GM19035 (cell line): ENCODE measurements around the gene PHETA1.
"Not testable (repeated sequence)": the region's sequence is repeated elsewhere in the genome, so short reads cannot be mapped to it uniquely, and the experiment has no call there.

Source experiments
- ATAC-seq: cut with Tn5 transposase; IDR thresholded peaks from one replicate; pipeline ENCODE4 v1.9.1; 2021; ENCODE audit not compliant: unreplicated experiment

Gene PHETA1

DNA sequence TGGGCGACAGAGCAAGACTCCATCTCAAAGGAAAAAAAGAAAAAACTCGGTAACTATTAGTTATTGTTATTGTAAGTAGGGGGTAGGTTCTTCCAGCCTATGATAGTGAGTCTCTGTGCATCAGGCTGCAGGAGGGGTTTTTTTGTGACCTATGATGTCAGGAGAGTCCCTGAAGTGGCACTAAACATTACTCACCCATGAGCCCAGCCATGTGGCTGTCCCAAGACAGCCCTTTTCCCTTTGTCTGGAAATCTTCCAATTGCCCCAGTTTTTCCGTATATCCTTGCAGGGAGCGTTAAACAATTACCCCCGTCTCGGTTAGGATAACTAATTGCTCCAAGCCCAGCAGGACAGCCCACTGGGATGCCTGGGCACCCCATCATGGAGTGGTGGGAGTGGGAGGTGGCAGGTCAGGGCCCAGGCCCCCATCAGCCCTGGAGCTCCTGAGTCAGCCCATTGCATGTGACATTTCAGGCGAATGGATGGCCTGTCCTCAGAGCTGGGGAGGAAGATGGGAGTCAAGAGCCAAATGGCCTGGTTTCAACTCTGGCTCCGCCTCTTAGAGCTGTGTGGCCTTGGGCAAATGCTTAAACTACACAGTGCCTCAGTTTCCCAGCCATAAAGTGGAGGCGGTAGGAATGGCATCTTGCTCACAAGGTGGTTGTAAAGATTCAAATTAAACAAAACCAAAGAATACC lies 16.4 kb downstream of the PHETA1 start:
- ATAC-seq = no peak

DNA sequence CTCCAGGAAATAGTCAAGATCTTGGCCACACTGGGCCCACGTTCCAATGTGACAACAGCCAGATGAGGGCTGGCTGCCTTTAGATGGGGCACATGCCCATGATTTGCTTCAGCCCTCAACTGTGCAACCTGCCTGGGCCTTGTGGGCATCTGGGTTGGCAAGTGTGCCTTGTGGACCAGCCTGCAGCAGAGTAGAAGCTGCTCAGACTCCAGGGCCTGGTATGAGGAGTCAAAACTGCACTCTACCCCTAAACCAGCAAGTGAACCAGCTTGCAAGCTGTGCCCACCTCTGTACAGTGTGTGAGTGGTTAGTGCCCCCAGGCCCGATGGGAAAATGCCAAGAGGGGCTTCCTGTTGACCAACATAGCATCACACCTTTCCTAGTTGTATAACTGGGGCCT lies 17.9 kb downstream of the PHETA1 start:
- no peak for ATAC-seq

DNA sequence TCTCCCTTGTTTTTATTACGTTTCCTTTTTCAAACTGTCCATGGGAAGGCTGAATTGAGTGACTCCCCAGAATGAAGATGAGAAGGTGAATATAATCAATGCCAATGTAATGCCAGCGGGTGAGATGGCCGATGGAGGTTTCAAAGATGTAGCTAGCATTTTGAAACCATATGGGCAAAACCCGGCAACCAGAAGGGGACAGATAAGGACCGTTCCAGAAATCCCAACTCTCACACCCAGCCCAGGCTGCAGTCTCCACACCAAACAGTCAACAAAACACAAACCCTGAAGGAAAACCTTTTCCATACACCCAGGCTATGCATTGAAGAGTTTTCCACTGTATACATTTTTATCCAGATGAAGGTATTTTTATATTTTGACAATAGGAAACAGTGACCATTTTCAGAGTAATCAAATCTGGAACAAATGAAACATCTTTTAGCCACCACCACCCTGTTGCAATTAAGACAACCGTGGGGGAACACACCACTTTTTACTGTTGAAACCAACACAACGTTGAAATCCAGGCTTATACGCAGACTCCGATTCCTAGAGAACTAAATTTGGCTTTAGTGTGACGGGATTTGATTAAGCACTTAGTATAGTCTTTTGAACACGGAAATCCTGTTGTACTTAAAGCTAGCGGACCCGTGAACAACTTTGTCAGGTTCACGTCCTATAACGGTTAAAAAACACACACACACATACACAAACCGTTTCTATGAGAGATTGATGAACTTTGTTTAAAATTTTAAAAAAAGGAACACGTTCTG lies 19.0 kb downstream of the PHETA1 start:
- ATAC-seq = no peak

DNA sequence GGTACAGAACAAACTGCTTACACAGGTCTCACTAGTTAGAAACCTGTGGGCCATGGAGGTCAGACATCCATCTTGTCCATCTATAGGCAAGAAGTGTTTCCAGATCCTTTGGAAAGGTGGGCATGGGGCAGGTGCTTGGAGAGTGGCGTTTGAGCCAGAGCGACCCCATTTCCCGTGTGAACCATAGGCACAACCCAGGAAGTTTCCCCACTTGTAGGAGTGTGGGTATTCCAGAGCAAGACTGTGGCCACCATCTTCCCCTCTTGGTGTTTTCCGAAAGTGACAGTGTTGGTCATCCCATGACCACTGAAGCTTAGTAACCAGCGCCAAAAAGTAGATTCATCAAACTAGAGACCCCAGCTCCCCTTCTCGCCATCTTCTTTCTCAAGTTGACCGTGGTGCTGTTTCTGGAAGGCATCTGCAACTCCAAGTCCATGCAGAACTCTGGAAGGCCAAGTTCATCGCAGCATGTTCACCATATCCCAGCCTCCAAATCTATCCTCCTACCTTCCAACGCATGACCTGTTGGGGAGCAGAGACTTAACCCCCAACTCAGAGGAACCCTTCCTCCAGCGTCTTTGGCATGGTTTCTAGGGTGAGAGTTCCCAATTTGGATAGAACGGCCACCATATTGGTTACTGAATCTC lies 19.7 kb downstream of the PHETA1 start:
- ATAC-seq = no peak

DNA sequence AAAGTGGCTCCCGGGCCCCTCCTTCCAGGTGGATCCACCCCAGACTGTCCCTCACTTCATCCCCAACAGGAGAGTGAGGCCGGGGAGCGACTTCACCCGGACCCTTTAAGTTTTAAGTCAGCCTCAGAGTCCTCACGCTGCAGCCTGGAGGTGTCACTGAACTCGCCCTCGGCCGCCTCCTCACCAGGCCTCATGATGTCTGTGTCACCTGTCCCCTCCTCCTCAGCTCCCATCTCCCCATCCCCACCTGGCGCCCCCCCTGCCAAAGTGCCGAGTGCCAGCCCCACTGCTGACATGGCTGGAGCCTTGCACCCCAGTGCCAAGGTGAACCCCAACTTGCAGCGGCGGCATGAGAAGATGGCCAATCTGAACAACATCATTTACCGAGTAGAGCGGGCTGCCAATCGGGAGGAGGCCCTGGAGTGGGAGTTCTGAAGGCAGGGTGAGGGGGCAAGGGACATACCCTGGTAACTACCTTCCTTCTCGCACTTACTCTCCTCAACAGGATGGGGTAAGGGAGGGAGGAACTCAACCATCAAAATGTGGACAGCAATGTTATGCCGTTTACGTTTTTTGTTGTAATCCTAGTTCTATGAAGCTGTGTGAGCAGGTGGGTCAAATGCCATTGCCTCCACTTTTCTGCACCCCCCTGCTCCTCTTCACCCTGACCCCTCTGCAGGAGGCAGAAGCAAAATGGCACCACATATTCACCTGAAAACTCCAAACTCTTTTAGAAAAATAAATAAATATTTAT lies 20.8 kb downstream of the PHETA1 start:
- ATAC-seq = no peak

DNA sequence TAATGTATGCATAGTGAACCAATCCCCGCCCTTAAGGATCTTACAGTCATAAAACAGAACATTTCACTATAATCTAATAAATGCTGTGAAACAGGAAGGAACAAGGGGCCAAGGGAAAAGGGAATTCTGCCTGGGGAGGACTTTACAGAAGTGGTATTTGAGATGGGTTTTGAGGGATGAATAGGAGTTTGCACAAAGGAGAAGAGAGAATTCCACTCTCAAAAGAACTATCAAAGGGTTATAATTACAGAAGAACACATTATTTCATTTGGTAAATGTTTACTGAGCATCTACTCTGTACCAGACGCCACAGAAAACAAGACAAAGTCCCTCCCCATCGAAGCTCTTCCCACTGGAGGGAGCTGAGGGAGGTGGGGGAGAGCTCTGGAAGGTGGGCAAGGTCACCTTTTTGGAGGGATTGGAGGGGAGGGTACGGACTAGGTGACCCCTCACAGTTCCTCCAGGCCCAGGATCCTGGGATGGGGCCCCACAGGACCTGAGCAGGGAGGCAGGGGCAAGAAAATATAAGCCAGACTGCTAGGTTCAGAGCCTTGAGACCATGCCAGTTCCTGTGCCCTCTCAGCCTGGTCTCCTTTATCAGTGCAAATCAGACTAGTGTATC lies 24.5 kb downstream of the PHETA1 start:
- ATAC-seq = no peak

DNA sequence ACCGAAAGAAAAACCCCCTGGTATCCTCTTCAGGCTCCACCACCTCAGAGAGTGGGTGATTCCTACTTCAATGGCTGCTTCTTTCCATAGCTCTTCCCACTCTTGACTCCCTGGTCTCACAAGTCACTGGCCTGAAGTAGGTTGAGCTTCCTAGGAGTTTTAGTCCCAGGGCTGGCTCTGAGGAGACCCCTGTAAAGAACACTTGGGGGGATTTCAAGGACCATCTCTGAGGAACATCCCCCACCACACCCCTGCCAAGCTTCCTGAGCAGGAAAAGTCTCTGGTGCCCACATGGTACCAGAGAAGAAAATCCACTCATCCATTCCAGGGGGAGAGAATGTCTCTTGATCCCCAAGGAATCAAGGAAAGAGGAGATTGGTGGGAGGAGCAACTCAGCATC lies 25.7 kb downstream of the PHETA1 start:
- no peak for ATAC-seq

DNA sequence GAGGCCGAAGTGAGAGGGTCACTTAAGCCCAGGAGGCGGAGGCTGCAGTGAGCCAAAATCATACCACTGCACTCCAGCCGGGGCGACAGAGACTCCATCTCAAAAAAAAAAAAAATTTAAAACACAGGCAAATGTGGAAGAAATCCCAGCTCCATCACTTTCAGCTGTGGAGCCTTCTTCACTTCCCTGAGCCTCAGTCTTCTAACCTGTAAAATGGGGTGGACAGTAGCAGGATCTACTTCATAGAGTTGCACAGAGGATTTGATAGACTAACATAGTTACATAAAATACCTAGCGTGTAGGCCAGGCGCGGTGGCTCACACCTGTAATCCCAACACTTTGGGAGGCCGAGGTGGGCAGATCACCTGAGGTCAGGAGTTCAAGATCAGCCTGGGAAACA lies 26.5 kb downstream of the PHETA1 start:
- no peak for ATAC-seq

DNA sequence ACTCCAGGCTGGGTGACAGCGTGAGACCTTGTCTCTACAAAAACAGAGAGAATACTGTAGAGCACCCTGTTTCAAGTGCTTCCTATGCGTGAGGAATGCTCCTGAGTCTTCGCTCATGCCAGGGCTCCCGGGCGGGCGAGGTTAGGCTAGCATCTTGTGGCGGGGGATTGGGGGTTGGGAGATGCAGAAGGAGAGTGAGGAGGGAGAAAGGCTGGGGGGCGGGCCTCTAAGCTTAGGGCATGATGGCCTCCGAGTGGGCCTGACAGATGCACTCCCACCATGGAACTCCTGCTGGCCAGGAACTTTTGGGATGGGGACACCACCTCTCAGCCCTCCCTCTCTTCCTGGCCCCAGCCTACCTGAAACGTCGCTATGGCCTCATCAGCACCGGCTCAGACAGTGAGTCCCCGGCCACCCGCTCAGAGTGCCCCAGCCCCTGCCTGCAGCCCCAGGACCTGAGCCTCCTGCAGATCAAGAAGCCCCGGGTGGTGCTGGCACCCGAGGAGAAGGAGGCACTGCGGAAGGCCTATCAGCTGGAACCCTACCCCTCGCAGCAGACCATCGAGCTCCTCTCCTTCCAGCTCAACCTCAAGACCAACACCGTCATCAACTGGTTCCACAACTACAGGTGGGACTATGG lies 27.3 kb downstream of the PHETA1 start:
- no peak for ATAC-seq

DNA sequence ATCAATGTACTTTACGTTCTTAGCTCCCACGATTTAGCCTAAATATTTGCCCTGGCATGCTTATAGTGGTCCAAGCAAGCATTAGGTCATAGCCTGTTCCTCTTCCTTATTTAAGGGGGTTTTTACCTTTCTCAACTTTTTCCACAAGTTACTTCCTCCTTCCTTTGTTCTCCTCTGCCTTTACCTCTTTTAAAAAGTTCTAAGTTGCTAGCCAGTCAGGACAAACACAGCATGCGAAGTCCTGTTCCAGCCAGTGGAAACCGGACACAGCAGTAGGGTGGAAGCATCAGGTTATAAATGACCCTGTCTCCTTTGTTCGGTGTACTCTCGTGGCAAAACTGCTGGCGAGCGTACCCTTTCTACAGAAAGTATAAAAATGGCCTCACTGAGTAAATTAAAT lies 28.2 kb downstream of the PHETA1 start:
- ATAC-seq = not testable (repeated sequence)

DNA sequence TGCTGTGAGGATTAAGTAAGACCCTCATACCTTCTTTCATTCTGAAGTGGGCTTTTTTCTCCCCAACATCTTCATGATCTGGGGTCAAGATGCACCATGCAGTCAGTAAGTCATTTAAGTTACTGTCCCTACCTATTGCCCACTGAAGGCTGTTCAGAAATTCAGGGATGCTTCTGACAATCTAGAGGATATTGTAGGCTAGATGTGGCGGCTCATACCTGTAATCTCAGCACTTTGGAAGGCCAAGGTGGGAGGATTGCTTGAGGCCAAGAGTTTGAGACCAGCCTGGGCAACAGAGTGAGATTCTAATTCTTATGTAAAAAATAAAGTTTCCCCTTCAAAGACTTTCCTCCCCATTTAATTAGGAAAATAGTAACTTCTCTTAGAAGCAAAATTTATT lies 28.7 kb downstream of the PHETA1 start:
- no peak for ATAC-seq

DNA sequence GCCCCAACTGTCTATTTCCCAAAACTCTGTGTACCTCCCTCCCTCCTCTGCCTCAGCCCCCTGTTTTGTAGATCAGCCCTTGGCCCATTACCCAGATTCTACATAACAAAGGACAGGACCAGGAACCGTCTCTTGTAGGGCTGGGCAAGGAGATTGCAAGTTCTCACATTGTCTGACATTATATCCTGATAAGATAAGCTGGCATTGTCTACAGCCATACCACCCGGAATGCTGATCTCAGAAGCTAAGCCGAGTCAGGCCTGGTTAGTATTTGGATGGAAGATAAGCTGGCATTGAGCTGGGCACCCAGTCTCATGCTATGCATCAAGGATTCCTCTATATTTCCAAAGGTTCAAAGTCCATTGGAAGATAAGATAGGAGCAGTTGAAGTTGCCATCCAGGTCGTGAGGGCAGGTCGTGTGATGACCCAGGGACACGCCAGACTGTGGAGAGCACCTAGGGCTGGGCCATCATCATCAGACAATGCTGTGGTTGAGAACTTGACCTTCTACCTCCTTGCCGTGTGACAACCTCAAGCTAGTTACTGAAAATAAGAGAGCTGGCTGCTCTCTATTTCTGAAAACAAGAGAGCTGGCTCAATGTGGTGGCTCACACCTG lies 29.5 kb downstream of the PHETA1 start:
- no peak for ATAC-seq

DNA sequence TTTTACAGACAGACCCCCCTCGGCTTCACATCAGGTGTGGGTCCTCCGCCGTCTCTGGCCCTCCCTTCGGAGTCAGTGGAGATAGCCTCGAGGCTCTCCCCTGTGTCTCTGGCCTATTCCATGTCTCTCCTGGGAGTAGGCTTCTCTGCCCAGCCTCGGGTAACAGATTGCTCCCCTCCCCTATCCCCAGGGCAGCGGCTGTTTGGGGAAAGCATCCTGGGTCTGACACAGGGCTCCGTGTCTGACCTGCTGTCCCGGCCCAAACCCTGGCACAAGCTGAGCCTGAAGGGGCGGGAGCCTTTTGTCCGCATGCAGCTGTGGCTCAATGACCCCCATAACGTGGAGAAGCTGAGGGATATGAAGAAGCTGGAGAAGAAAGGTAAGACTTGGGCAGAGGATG lies 30.8 kb downstream of the PHETA1 start:
- ATAC-seq = no peak

DNA sequence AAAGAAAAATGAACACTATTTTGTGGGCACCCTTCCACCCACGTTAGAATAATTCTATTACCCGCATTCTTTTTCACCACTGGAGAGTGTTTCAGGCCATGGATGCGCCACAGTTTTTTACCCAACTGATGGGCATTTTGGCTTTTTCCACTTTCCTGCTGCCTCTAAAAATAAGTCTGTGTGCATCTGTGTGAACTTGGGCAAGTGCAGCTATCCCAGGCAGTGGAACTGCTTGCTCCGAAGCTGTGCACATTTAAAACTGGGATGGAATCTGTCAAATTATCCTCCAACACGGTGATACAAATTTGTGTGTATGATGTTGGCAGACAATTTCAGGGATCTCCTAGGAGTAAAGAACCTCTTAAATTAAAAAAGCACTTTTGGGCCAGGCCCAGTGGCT lies 31.5 kb downstream of the PHETA1 start:
- ATAC-seq = no peak

DNA sequence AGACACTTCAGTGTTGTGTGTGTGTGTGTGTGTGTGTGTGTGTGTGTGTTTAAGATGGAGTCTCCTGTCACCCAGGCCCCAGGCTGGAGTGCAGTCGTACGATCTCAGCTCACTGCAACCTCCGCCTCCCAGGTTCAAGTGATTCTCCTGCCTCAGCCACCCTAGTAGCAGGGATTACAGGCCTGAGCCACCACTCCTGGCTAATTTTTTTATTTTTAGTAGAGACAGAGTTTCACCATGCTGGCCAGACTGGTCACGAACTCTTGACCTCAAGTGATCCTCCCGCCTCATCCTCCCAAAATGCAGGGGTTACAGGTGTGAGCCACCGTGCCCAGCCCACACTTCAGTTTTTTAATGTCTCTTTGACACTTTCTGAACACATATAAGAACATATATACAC lies 32.5 kb downstream of the PHETA1 start:
- ATAC-seq = not testable (repeated sequence)

DNA sequence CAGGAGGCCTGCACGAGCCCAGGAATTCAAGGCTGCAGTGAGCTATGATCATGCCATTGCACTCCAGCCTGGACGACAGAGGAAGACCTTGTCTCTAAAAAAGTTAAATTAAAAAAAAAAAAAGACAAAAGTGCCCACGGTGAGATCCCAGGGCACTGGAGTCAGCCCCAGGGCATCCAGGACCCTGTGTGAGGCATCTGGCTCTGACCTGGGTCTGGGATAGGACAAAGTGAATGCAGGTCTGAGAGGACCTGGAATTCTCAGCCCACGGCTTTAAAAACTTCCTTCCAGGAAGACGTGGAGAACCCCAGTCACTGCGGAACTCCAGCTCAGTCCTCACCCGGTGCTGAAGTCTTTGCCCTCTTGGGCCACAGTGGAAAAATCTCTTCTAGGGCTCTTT lies 33.1 kb downstream of the PHETA1 start:
- no peak for ATAC-seq

DNA sequence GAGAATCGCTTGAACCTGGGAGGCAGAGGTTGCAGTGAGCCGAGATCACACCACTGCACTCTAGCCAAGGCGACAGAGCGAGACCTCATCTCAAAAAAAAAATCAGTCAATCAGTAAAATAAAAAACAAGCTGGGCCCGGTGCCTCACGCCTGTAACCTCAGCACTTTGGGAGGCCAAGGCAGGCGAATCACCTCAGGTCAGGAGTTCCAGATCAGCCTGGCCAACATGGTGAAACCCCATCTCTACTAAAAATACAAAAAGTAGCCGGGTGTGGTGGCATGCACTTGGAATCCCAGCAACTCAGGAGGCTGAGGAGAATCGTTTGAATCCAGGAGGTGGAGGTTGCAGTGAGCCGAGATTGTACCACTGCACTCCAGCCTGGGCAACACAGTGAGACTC lies 33.6 kb downstream of the PHETA1 start:
- not testable (repeated sequence) for ATAC-seq

DNA sequence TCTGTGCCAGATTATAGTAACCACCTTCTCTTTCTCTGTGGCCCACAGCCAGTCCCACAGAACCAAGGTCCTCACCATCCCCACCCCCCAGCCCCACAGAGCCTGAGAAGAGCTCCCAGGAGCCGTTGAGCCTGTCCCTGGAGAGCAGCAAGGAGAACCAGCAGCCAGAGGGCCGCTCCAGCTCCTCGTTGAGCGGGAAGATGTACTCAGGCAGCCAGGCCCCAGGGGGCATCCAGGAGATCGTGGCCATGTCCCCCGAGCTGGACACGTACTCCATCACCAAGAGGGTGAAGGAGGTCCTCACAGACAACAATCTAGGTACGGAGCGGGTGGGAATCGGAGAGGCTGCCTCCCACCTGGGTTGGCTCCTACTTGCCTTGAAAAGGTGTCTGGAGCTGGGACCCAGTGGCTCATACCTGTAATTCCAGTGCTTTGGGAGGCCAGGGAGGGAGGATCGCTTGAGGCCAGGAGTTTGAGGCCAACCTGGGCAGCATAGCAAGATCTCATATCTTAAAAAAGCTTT lies 34.4 kb downstream of the PHETA1 start:
- no peak for ATAC-seq

DNA sequence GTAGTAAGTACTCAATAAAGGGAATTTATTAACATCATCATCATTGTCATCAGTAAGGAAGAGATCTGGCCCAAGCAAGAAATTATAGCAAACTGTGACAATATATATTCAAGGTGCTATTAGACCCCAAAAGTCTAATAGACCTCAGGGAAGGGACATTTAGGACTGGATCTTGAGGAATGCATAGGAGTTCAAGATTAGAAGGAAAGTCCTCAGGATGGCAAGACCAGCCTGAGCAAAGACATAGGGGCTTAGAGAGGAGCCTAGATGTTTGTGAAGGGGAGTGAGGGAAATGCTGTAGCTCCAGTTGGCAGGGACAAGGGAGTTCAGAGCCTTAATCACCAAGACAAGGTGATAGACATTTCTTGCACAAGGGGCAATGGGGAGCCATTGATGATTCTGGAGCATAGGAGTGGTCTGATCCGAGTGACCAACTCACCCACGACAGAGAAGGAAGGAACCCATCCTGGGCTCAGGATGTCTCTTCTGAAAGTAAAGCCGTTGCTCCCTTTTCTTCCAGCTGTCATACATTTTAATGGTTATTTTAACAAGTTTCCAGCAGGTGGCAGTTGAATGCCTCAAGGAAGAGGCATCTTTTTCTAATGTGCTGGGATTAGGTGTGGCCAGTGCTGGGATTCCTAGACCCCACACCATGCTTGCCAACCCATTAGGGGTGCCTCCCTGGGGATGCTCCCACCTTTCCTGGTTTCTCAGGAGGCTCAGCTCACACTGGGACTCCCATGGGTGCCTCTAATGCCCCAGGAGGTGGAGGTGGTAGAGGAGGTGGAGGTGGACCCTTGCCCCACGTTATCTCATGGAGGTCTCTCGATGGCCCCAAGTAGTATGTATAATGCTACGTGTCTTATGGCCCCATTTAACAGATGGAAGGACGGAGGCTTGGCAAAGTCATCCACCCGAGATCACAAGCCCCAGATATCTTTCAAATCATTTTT lies 37.8 kb downstream of the PHETA1 start:
- no peak for ATAC-seq
